ENCODE measurements around the gene TSFM.

Gene TSFM

DNA sequence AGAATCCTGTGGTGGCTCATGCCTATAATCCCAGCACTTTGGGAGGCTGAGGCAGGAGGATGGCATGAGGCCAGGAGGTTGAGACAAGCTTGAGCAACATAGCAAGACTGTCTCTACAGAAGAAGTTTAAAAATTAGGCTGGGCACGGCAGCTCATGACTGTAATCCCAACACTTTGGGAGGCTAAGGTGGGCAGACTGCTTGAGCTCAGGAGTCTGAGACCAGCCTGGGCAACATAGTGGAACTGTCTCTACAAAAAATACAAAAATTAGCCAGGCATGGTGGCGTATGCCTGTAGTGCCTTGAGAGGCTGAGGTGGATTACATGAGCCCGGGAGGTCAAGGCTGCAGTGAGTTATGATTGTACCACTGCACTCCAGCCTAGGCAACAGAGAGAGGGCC, 14.7 kb upstream of the TSFM start:
- H3K4me3 ChIP-seq (ENCODE audit: low read depth, low read length): no peak overlapping the region
- ChIA-PET POLR2A (no interaction called here), CTCF (interaction anchor here (0.6 to 5.4 kb wide), 7 partner anchors 9 to 176 kb away, joined by 3 to 44 read pairs (median 5); partner anchors contain the start of gene TSFM)
- no peak for DNase-seq (ENCODE audit: low read depth, low spot score)
- TF ChIP-seq, protein P1, sequence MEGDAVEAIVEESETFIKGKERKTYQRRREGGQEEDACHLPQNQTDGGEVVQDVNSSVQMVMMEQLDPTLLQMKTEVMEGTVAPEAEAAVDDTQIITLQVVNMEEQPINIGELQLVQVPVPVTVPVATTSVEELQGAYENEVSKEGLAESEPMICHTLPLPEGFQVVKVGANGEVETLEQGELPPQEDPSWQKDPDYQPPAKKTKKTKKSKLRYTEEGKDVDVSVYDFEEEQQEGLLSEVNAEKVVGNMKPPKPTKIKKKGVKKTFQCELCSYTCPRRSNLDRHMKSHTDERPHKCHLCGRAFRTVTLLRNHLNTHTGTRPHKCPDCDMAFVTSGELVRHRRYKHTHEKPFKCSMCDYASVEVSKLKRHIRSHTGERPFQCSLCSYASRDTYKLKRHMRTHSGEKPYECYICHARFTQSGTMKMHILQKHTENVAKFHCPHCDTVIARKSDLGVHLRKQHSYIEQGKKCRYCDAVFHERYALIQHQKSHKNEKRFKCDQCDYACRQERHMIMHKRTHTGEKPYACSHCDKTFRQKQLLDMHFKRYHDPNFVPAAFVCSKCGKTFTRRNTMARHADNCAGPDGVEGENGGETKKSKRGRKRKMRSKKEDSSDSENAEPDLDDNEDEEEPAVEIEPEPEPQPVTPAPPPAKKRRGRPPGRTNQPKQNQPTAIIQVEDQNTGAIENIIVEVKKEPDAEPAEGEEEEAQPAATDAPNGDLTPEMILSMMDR (IDR thresholded peaks at IDR 0.05; ENCODE audit: insufficient read depth, low read length, missing control alignments): no peak

DNA sequence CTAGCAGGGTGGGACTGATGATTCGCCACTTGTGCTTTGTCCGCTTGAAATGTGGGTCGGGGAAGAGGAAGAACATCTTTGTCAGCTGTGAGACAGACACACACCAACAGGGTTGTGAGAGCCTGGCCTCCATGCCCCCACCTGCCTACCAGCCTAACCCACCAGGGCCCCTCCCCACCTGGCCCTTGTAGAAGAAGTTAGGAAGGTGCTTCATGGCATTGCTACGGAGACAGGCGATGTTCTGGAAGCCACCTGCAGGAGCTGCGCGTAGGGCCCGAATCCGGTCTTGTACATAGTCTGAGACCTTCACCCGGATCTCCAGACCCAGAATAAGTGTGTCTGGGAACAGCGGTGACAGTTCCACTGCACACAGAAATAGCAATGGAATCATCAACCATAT, 13.0 kb upstream of the TSFM start:
- TF ChIP-seq, protein P1 (IDR thresholded peaks at IDR 0.05; ENCODE audit: insufficient read depth, low read length, missing control alignments): no peak
- POLR2A ChIA-PET: no interaction called here

DNA sequence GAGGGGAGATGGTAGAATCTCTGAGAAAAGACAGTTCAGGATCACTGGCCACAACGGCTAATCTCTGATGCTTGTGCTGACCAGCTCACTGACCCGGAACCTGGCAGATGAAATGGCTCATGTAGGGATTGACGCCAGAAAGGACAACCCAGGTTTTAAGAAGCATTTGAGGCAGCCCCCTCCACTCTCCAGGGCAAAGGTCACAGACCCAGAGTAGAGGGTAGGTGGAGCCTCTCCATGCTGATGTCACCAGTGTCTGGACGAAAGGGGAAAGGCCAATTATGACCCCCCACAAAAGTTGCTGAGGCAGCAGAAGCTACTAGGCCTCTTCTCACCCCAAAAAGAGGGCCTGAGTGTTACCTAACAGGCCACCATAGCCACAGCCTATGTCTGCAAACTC, 11.9 kb upstream of the TSFM start:
- CTCF ChIA-PET: interaction anchor here (0.9 to 1.7 kb wide), 3 partner anchors 9 to 14 kb away, joined by 4 to 8 read pairs (median 4); partner anchors contain the start of gene TSFM
- POLR2A ChIA-PET: no interaction called here
- no peak overlapping the region for H3K4me3 ChIP-seq (ENCODE audit: low read depth, low read length)
- TF ChIP-seq, protein P1 (IDR thresholded peaks at IDR 0.05; ENCODE audit: insufficient read depth, low read length, missing control alignments): no peak
- DNase-seq (ENCODE audit: low read depth, low spot score): no peak

More for the DNA sequence above, 13.0 kb upstream of the TSFM start:
- no peak overlapping the region for H3K4me3 ChIP-seq (ENCODE audit: low read depth, low read length)
- CTCF ChIA-PET: interaction anchor here (1.7 kb wide), 1 partner anchor 13 kb away, joined by 8 read pairs; no protein-coding TSS in a partner anchor
- no peak for DNase-seq (ENCODE audit: low read depth, low spot score)

DNA sequence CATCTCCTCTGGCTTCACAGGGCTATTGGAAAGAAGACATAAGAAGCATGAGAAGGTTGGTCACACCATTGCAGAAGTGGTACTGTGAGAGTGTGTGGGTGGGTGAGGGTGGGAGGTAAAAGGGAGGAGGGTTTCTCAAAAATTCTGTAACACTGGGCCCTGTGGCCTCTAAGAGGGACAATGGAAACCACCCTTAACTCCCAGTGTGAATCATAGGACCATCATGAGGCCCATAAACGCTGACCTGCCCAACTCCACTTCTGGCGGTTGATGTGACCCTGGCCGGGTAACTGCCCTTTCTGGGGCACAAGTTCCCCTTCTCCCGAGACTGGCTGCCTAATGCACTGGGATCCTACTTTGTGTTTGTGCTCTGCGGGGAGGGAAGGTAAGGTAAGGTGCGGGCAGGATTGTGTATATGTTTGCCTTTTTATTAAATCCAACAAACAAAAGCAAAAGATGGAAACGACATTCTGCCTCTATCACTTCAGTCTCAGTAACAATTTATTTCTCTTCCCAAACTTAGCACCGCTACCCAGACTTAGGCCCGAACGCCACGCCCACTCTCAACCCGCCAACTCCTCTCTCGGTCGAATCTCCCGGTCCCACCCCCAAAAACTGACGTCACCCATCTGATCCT, 11.2 kb upstream of the TSFM start:
- H3K4me3 ChIP-seq (ENCODE audit: low read depth, low read length): peak overlapping the region; percentile 99
- TF ChIP-seq, protein P1 (IDR thresholded peaks at IDR 0.05; ENCODE audit: insufficient read depth, low read length, missing control alignments): no peak
- peak; percentile 31 for DNase-seq (ENCODE audit: low read depth, low spot score)
- CTCF ChIA-PET: interaction anchor here (0.8 to 4.2 kb wide), 8 partner anchors 10 to 127 kb away, joined by 3 to 31 read pairs (median 4); partner anchors contain the start of gene TSFM
- POLR2A ChIA-PET: interaction anchor here (0.5 to 0.9 kb wide), 4 partner anchors 19 to 93 kb away, joined by 3 to 5 read pairs (median 4); partner anchors contain the start of gene CDK4

DNA sequence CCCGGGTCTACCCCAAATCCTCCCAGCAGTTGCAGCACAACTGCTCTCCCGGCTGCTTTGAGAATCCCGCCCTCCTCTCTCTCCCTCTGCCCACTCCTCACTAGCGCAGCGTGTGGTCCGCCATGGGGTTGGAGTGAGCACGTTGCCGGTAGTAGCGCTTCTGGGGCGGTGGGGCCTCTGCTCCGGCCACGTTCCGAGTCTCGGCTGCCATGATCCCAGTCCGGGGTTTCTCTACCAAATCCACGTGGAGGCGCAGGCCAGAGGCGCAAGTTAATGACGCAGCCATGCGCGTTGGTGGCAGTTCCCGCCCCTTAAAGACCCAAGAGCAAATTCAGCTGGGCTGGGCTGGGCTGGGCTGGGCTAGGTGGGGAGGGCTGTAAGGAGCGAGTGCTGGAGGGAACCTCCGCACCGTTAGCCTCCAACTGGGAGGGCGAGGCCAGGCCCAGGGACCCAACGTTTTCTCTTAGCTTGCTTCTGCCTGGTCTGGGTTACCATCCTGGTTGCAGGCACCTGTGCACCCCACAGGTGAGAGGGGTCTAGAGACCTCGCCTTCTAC, 10.6 kb upstream of the TSFM start, which contains the start of gene METTL1:
Gene METTL1 (minus strand): TSS at position 233 of the 556 bp plus-strand sequence. CDS start 22 bp downstream, at position 211.
- ChIA-PET CTCF (interaction anchor here (0.8 to 4.2 kb wide), 7 partner anchors 9 to 126 kb away, joined by 3 to 31 read pairs (median 4); partner anchors contain the start of gene TSFM), POLR2A (interaction anchor here (0.5 to 1.2 kb wide), 8 partner anchors 11 to 124 kb away, joined by 3 to 5 read pairs (median 4); partner anchors contain the start of genes CDK4, TSFM and TSPAN31)
- TF ChIP-seq, protein P1 (IDR thresholded peaks at IDR 0.05; ENCODE audit: insufficient read depth, low read length, missing control alignments): no peak
- peak; percentile 73 for DNase-seq (ENCODE audit: low read depth, low spot score)
- peak within 1 kb of the TSS; percentile 99 for H3K4me3 ChIP-seq (ENCODE audit: low read depth, low read length)
